Measurements from ENCODE around the gene SYNRG. TPM values are rescaled to one million over a fixed set of nuclear protein-coding genes. Genes with fewer than 3 reads are reported as not detected.
A peak's percentile ranks its signal among the peaks of the same experiment; 100 is the strongest.

SYNRG gene
- total RNA-seq, 1 donor, result 23.9 TPM

- peaks cover 9% of the 10 kb centered on the region for H3K27me3 ChIP-seq (ENCODE audit: insufficient read depth, low read length)
- DNase-seq (ENCODE audit: insufficient read length, low spot score, missing footprints), result no peak
- H3K27ac ChIP-seq (ENCODE audit: low read depth, low read length), result no peak overlapping the region
- no peak overlapping the region for H3K4me3 ChIP-seq (ENCODE audit: insufficient read depth, low read length)
- H2AFZ ChIP-seq (ENCODE audit: low read length), result no peak overlapping the region
- no peaks in the 10 kb centered on the region for H4K20me1 ChIP-seq (ENCODE audit: insufficient read depth, low read length)
- no peak overlapping the region for H3K4me2 ChIP-seq (ENCODE audit: insufficient read depth, low read length)
- no peaks in the 10 kb centered on the region for H3K79me2 ChIP-seq (ENCODE audit: insufficient read depth, low read length)
- no peaks in the 10 kb centered on the region for H3K9me3 ChIP-seq (ENCODE audit: low read depth, low read length)
- H3K36me3 ChIP-seq (ENCODE audit: insufficient read depth, low read length), result no peaks in the 10 kb centered on the region
- TF ChIP-seq CTCF (IDR thresholded peaks at IDR 0.05; ENCODE audit: extremely low read depth, low read depth, low read length), result peak; percentile 74
- H3K4me1 ChIP-seq (ENCODE audit: insufficient read depth, low read length), result peaks cover 13% of the 10 kb centered on the region
Observed at GRCh38 chr17:37650419-37651003, 41.3 kb upstream of the SYNRG start.

GRCh38 chr17:37648555-37648954, 39.3 kb upstream of the SYNRG start:
- Histone ChIP-seq H3K36me3 (ENCODE audit: insufficient read depth, low read length) (no peaks in the 10 kb centered on the region), H3K27me3 (ENCODE audit: insufficient read depth, low read length) (peaks cover 17% of the 10 kb centered on the region), H3K4me1 (ENCODE audit: insufficient read depth, low read length) (peaks cover 18% of the 10 kb centered on the region), H3K4me2 (ENCODE audit: insufficient read depth, low read length) (peak overlapping the region; percentile 35), H2AFZ (ENCODE audit: low read length) (peak overlapping the region; percentile 79), H3K9me3 (ENCODE audit: low read depth, low read length) (no peaks in the 10 kb centered on the region), H3K27ac (ENCODE audit: low read depth, low read length) (no peak overlapping the region), H3K4me3 (ENCODE audit: insufficient read depth, low read length) (no peak overlapping the region), H3K79me2 (ENCODE audit: insufficient read depth, low read length) (no peaks in the 10 kb centered on the region), H4K20me1 (ENCODE audit: insufficient read depth, low read length) (no peaks in the 10 kb centered on the region)
- DNase-seq (ENCODE audit: insufficient read length, low spot score, missing footprints), result peak; percentile 87
- TF ChIP-seq CTCF (IDR thresholded peaks at IDR 0.05; ENCODE audit: extremely low read depth, low read depth, low read length), result no peak

- Histone ChIP-seq H3K4me1 (ENCODE audit: insufficient read depth, low read length) (peaks cover 19% of the 10 kb centered on the region), H3K4me2 (ENCODE audit: insufficient read depth, low read length) (no peak overlapping the region), H3K79me2 (ENCODE audit: insufficient read depth, low read length) (peaks cover 3% of the 10 kb centered on the region), H3K4me3 (ENCODE audit: insufficient read depth, low read length) (no peak overlapping the region), H3K36me3 (ENCODE audit: insufficient read depth, low read length) (no peaks in the 10 kb centered on the region), H3K27me3 (ENCODE audit: insufficient read depth, low read length) (peaks cover 17% of the 10 kb centered on the region), H3K27ac (ENCODE audit: low read depth, low read length) (no peak overlapping the region), H4K20me1 (ENCODE audit: insufficient read depth, low read length) (no peaks in the 10 kb centered on the region), H3K9me3 (ENCODE audit: low read depth, low read length) (no peaks in the 10 kb centered on the region), H2AFZ (ENCODE audit: low read length) (no peak overlapping the region)
- no peak for DNase-seq (ENCODE audit: insufficient read length, low spot score, missing footprints)
- TF ChIP-seq CTCF (IDR thresholded peaks at IDR 0.05; ENCODE audit: extremely low read depth, low read depth, low read length), result no peak
Observed at GRCh38 chr17:37647856-37648255, 38.6 kb upstream of the SYNRG start.

- peak overlapping the region; percentile 96 for H2AFZ ChIP-seq (ENCODE audit: low read length)
- no peak for TF ChIP-seq CTCF (IDR thresholded peaks at IDR 0.05; ENCODE audit: extremely low read depth, low read depth, low read length)
- H3K27me3 ChIP-seq (ENCODE audit: insufficient read depth, low read length), result peaks cover 17% of the 10 kb centered on the region
- H3K36me3 ChIP-seq (ENCODE audit: insufficient read depth, low read length), result peaks cover 7% of the 10 kb centered on the region
- peak overlapping the region; percentile 96 for H3K4me2 ChIP-seq (ENCODE audit: insufficient read depth, low read length)
- no peaks in the 10 kb centered on the region for H3K9me3 ChIP-seq (ENCODE audit: low read depth, low read length)
- peaks cover 39% of the 10 kb centered on the region for H3K79me2 ChIP-seq (ENCODE audit: insufficient read depth, low read length)
- peaks cover 24% of the 10 kb centered on the region for H3K4me1 ChIP-seq (ENCODE audit: insufficient read depth, low read length)
- DNase-seq (ENCODE audit: insufficient read length, low spot score, missing footprints), result no peak
- peak overlapping the region; percentile 89 for H3K4me3 ChIP-seq (ENCODE audit: insufficient read depth, low read length)
- H4K20me1 ChIP-seq (ENCODE audit: insufficient read depth, low read length), result peaks cover 5% of the 10 kb centered on the region
- H3K27ac ChIP-seq (ENCODE audit: low read depth, low read length), result peak overlapping the region; percentile 92
Observed at GRCh38 chr17:37643869-37644268, 34.7 kb upstream of the SYNRG start.

Data from osteoblast (primary cell).